Heart left ventricle (tissue), 16 donors: Measurements from ENCODE around the gene ANKRD53. TPM values are rescaled to one million over a fixed set of nuclear protein-coding genes. Genes with fewer than 3 reads are reported as not detected.
A peak's percentile ranks its signal among the peaks of the same experiment; 100 is the strongest.

Source experiments
- ATAC-seq, 4 donors: fragments of 200-7000 bp; cut with Tn5 transposase; one replicate each; pipeline ENCODE4 v1.9.1; 2020 to 2022; ENCODE audit warnings: moderate library complexity in 4 of 4, mild to moderate bottlenecking in 3 of 4, moderate number of reproducible peaks in 1 of 4
- DNase-seq, 5 donors: peaks; one replicate each; pipeline ENCODE4 v3.0.0-alpha.2; 2020
- H3K27ac ChIP-seq, 12 donors: fragments of 200-600 bp; sonication (generic) in 4 of 12; one replicate each; pipeline versions ENCODE4 v1.5.0 to v1.8.0; 2016 to 2022; ENCODE audit warnings: mild to moderate bottlenecking in 2 of 12
- H3K27me3 ChIP-seq, 9 donors: fragments of 200-600 bp; sonication (generic) in 2 of 9; one replicate each; pipeline versions ENCODE4 v1.5.1 to v1.8.0; 2016 to 2022; ENCODE audit warnings: mild to moderate bottlenecking in 3 of 9
- H3K36me3 ChIP-seq, 9 donors: fragments of 200-600 bp; sonication (generic) in 2 of 9; one replicate each; pipeline versions ENCODE4 v1.5.0 to v1.8.0; 2018 to 2022; ENCODE audit warnings: mild to moderate bottlenecking in 2 of 9
- H3K4me1 ChIP-seq, 12 donors: fragments of 200-600 bp; sonication (generic) in 4 of 12; one replicate each; pipeline versions ENCODE4 v1.5.0 to v1.8.0; 2016 to 2022; ENCODE audit warnings: mild to moderate bottlenecking in 3 of 12
- H3K4me3 ChIP-seq, 12 donors: fragments of 200-600 bp; sonication (generic) in 4 of 12; one replicate each; pipeline versions ENCODE4 v1.5.0 to v1.8.0; 2017 to 2022; ENCODE audit warnings: mild to moderate bottlenecking in 9 of 12, moderate library complexity in 4 of 12
- H3K9me3 ChIP-seq, 12 donors: fragments of 200-600 bp; sonication (generic) in 4 of 12; one replicate each; pipeline versions ENCODE4 v1.5.0 to v1.8.0; 2016 to 2022; ENCODE audit warnings: mild to moderate bottlenecking in 1 of 12
- POLR2A ChIP-seq, 2 donors: fragments of 450-650 bp; IDR thresholded peaks; one replicate each; pipeline ENCODE4 v1.6.1; 2017; ENCODE audit warnings: antibody characterized with exemption in 2 of 2, mild to moderate bottlenecking in 2 of 2, moderate library complexity in 2 of 2
- WGBS, 4 donors: extraction: QIAGEN DNeasy Blood & Tissue Kit in 2 of 4; methylation state at CpG; one replicate each; pipeline versions ENCODE4 v1.1.5 to v1.1.7; 2013 to 2018; 5-methylcytosine and 5-hydroxymethylcytosine counted together
- intact Hi-C, 10 donors: fragments of 100-400 bp; cut with DNase I; formaldehyde crosslinking; loops; one replicate each; pipeline versions ENCODE4 v1.11.1 to v1.14.2; 2022
- polyA plus RNA-seq, 2 donors: library from polyadenylated mRNA; stranded (reverse); fragments of 200-250 nt; gene quantifications; one replicate each; pipeline ENCODE4 v1.2.3, GENCODE V29; 2013
- total RNA-seq, 9 donors: library from RNA; depleted of rRNA in 2 of 9; stranded (reverse); fragments of >200 nt in 2 of 9; fragmentation: NEBNext Ultra II Directional in 3 of 9; extraction: Animal tissue kit (Norgen Biotek cat#: 25700) in 3 of 9; gene quantifications; one replicate each; pipeline versions ENCODE4 v1.1.0 to v1.2.4, GENCODE V29; 2016 to 2023
- TF ChIP-seq, protein P1 (sequence below), 12 donors: fragments of 200-600 bp; sonication (generic) in 4 of 12; IDR thresholded peaks; one replicate each; pipeline versions ENCODE4 v1.5.0 to v1.8.0; 2018 to 2022; ENCODE audit warnings: antibody characterized with exemption in 12 of 12, mild to moderate bottlenecking in 5 of 12
- donor health status: ischemic (EF 13 %, LVEDD 7.1; RV severe dilation, severe dysfunction).
- donor health status: healthy with polysubstance abuse.
- donor health status: DM: no; HTN: yes; CAD: no.
- donor health status: DM: no; HTN: no; CAD: no.
- donor health status: ischemic (EF 25% LVEDD 6.9; RV normal size, moderate dysfunction).
- donor health status: ischemic (EF 25% LVEDD 5.7; RV mildly dilated, moderate dysfunction).
- donor health status: healthy.
- donor health status: DM: yes; HTN: yes; CAD: no.
- donor health status: ischemic (EF 35%, LVEDD 5.7; RV mildly dilated, moderate dysfunction).
- donor health status: nonischemic (EF 11% LVEDD 7.7; RV severe dilation, severe dysfunction).
- donor health status: DM: yes; HTN: yes; CAD: no.
- donor health status: PGD.
- donor health status: ischemic (EF 29% LVEDD 5.4; RV normal size, mild dysfunction).
- donor health status: nonischemic (EF 23%, LVEDD 6.1; RV moderate dilation, normal function).

ANKRD53 gene
- total and polyA plus RNA-seq, 11 donors, result 0.28 to 1.8 (median 0.44) TPM; not detected in 2

DNA sequence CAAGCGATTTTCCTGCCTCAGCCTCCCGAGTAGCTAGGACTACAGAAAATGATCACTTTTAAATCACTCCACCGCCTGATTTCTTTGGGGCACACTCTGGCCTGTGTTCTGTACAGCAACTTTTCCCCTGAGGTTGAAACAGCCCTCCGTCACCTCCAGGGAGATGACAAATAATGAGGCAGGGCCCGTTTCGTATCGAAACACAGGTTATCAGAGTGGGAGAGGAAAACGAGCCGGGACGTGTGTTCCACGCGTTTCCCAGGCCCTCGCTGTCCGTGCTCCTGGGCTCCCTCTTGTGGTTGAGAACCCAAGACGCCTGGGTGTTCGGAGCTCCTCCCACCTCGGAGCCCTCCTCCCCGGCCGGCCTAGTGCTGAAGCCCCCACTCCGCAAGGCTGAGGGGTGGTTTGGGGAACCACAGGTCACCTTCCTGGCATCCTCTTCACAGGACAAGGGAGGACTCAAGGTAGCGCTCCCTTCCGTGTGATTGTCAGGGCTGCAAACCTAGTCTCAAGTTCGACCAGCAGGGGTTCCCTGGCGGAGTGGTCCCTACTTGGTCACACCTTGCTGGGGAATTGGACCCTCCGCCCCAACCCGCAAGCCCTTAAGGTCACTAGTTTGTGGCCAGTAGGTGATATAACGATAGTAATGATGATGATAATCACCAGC lies 30.0 kb upstream of the ANKRD53 start:
- Histone ChIP-seq H3K27ac (no peak overlapping the region), H3K4me3 (peak overlapping the region in 9 of 12 donors; percentile 27 to 48 (median 34)), H3K4me1 (peaks cover 0 to 10% (median 0%) of the 10 kb centered on the region in 12 donors), H3K36me3 (no peaks in the 10 kb centered on the region), H3K9me3 (no peaks in the 10 kb centered on the region), H3K27me3 (peaks cover 0 to 17% (median 0%) of the 10 kb centered on the region in 9 donors)
- peak; percentile 74 to 85 (median 76) for DNase-seq
- 8 to 15% (median 12%) methylated on average over 19 to 27 of the region's 27 CpGs for WGBS, 4 donors
- TF ChIP-seq, protein P1, sequence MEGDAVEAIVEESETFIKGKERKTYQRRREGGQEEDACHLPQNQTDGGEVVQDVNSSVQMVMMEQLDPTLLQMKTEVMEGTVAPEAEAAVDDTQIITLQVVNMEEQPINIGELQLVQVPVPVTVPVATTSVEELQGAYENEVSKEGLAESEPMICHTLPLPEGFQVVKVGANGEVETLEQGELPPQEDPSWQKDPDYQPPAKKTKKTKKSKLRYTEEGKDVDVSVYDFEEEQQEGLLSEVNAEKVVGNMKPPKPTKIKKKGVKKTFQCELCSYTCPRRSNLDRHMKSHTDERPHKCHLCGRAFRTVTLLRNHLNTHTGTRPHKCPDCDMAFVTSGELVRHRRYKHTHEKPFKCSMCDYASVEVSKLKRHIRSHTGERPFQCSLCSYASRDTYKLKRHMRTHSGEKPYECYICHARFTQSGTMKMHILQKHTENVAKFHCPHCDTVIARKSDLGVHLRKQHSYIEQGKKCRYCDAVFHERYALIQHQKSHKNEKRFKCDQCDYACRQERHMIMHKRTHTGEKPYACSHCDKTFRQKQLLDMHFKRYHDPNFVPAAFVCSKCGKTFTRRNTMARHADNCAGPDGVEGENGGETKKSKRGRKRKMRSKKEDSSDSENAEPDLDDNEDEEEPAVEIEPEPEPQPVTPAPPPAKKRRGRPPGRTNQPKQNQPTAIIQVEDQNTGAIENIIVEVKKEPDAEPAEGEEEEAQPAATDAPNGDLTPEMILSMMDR (IDR thresholded peaks at IDR 0.05), result peak; percentile 76 to 96 (median 84)
- no peak for TF ChIP-seq POLR2A (IDR thresholded peaks at IDR 0.05)
- intact Hi-C loops, result loop anchor here (1.0 to 10.0 kb wide), 11 partner anchors 29 to 294 kb away; partner anchors contain the start of gene FIGLA (in 2 of the 10)
- ATAC-seq, result peak; percentile 58 to 98 (median 94)

DNA sequence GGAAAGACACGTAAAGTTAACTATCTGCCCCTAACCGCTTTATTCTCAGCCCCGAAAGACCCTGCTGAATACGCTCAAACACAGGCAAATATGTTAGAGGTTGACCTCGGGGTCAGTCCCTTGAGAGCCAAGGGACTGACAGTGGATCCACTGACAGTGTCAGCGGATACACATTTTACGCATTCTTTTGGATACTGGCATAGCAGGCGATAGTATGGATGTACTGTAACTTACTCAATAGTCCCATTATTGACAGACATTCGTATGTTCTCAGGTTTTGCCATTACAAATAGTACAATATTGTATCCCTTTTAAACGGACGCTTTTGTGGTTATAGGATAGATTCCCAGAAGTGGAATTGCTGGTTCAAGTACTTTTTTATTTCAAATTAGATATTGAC lies 29.3 kb upstream of the ANKRD53 start:
- no peaks in the 10 kb centered on the region for H3K36me3 ChIP-seq
- peaks cover 0 to 10% (median 0%) of the 10 kb centered on the region in 12 donors for H3K4me1 ChIP-seq
- ATAC-seq (no peak), DNase-seq (no peak)
- H3K4me3 ChIP-seq, result no peak overlapping the region
- TF ChIP-seq, protein P1 (IDR thresholded peaks at IDR 0.05), result no peak
- TF ChIP-seq POLR2A (IDR thresholded peaks at IDR 0.05), result no peak
- no peak overlapping the region for H3K27ac ChIP-seq
- WGBS, 4 donors, result 73 to 77% (median 76%) methylated on average over 11 of the region's 11 CpGs
- no peaks in the 10 kb centered on the region for H3K9me3 ChIP-seq
- peaks cover 0 to 20% (median 0%) of the 10 kb centered on the region in 9 donors for H3K27me3 ChIP-seq
- intact Hi-C loops, result loop anchor here (2.0 to 10.0 kb wide), 8 partner anchors 77 to 294 kb away; partner anchors contain the start of gene FIGLA (in 2 of the 10)

DNA sequence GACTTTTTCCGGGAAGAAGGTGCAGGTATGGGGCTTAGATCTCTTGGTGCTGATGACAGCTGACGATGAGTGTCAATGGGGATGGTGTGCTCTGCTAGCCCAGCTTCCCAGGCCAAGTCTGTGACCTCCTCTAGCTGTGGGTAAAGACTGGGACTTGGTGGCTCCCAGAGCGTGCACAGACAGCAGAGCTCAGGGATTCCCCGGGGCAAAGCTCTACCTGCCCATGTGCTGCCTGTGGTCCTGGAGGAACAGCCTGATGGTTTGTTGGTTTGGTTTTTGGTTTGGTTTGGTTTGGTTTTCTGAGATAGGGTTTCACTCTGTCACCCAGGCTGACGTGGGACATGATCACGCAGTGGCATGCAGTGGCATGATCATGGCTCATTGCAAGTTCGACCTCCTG lies 23.5 kb upstream of the ANKRD53 start:
- Histone ChIP-seq H3K4me1 (no peaks in the 10 kb centered on the region), H3K27ac (no peak overlapping the region), H3K27me3 (peaks cover 0 to 40% (median 4%) of the 10 kb centered on the region in 9 donors), H3K9me3 (no peaks in the 10 kb centered on the region), H3K36me3 (no peaks in the 10 kb centered on the region), H3K4me3 (no peak overlapping the region)
- 84 to 89% (median 85%) methylated on average over 7 of the region's 7 CpGs for WGBS, 4 donors
- TF ChIP-seq POLR2A (IDR thresholded peaks at IDR 0.05), result no peak
- TF ChIP-seq, protein P1 (IDR thresholded peaks at IDR 0.05), result no peak
- intact Hi-C loops, result no loop called here
- peak in 2 of 5 donors; percentile 5 to 8 for DNase-seq
- ATAC-seq, result no peak

DNA sequence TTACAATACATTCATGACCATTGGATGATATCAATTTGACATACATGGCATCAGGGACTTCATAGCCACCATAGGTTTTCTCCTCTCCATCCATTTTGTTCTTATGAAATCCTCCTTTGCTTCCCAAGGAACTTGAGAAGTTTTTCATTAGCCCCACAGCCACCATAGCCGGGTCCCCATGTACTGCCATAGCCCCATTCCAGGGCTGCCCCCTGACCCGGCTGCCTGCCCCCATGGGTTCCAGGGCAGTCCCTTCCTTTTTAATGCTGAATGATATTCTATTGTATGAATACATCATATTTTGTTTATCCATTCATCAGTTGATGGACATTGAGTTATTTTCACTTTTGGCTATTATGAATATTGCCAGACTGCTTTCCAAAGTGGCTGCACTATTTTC lies 22.3 kb upstream of the ANKRD53 start:
- intact Hi-C loops, result no loop called here
- H3K27ac ChIP-seq, result no peak overlapping the region
- ATAC-seq (no peak), DNase-seq (no peak)
- WGBS, 4 donors, result 78 to 93% (median 85%) methylated on average over 2 of the region's 2 CpGs
- H3K4me1 ChIP-seq, result no peaks in the 10 kb centered on the region
- peaks cover 0 to 40% (median 4%) of the 10 kb centered on the region in 9 donors for H3K27me3 ChIP-seq
- TF ChIP-seq, protein P1 (IDR thresholded peaks at IDR 0.05), result no peak
- H3K36me3 ChIP-seq, result no peaks in the 10 kb centered on the region
- no peak overlapping the region for H3K4me3 ChIP-seq
- H3K9me3 ChIP-seq, result no peaks in the 10 kb centered on the region
